Bone marrow (tissue), 2 donors: ENCODE measurements around the gene SZT2.
"Not testable (repeated sequence)": the region's sequence is repeated elsewhere in the genome, so short reads cannot be mapped to it uniquely, and the experiment has no call there.

ENCODE experiments used
- DNase-seq, 2 donors: peaks; one replicate each; lab custom pipeline; 2025; lab: John Stamatoyannopoulos, UW

SZT2 gene

DNA sequence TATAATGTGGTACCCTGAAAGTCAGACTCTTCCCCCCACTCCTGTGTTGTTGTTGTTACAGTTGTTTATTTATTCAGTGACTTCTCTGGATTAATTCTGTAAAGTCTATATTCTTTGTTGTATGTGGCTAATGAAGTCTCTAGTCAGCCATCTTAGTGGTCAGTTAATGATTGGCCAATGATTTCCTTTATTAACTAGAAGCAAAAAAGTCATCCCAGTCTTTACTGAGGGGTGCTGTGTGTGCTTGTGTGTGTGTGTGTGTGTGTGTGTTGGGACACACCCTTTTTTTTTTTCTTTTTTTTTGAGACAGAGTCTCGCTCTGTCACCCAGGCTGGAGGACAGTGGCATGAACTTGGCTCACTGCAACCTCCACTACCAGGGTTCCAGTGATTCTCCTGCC lies 101.4 kb downstream of the SZT2 start:
- no peak for DNase-seq

DNA sequence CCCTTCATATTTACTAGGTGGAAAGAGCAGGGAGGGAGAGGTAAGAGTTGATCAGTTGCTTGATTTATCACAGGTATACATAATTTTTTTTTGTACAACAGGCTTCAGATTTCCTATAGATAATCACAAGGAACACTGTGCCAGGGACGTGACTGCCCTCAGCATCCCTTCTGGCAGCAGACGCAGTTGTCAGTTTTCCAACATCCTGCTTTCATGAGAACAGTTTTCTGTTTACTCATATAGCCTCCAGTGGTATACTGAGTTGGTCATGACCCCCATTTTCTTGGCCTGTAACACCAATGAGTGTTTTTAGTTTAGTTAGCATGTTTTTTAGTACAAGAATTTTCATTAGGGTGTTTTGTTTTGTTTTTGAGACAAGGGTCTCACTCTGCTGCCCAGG lies 103.1 kb downstream of the SZT2 start:
- DNase-seq: no peak

DNA sequence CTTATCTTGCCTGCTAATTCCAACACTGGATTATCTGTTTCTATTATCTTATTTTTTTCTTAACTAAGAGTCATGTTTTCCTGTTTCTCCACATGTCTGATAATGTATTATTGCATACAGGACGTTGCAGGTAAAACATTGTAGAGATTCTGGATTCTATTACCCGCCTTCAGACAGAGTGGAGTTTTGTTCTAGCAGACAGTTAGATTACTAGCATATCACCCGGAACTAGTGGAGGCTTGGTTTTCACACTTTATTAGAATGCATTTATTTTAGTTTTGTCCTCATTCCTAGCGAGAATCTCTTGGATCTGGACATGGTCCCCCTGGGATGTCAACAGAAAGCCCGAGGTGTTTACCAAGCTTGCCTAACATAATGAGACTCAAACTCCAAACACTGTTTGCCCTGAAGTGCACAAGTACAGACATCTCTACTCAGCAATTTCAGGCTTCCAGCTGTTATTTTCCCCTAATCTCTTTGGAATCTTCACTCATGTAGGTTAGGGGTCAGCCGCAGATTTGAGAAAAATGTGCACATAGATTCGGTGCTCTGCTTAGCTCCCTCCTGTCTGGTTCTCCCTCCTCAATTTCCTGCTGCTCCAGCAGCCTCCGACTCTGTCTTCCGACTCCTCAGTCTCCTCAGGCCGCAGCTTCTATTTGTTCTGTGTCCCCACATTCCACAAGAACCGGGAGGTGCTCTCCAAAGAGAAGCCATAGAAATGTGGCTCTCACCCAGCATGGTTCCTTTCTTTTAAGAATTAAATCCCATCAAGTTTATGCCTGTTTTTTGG lies 104.2 kb downstream of the SZT2 start:
- DNase-seq: no peak

DNA sequence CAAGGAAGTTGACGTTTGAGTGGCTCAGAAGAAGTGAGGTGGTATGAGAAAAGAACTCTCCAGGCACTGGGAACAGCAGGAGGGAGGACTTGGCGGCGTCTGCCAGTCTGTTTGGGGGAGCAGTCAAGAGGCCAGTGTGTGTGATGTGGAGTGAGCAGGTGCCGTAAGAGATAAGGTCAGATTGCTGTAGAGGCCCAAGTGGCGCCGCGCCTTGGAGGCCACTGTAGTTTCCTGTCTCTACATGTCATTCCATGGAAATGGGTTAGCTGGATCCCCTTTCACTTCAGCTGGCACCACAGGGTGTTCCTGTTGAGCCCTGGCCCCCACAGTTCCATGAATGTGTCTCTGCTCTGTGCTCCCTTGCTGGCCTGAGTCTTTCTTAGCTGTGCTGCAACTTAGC lies 105.5 kb downstream of the SZT2 start:
- DNase-seq: no peak

DNA sequence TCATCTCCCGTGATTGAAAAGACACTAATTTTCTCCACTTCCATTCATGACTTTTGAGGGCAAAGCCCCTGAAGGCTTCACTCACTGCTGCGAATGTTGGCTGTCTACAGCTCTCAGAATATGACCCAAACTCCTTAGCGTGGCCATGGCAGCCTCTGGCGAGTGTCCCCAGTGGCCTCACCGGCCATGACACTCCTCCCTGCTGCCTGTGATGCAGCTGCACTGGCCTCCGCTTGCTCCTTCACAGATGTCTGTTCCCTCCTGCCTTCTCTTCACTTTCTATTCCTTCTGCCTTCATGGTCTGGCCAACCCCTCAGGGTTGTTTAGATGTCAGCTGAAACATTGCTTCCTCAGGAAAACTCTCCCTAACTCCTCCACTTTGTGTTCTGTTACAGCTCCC lies 110.2 kb downstream of the SZT2 start:
- no peak for DNase-seq

DNA sequence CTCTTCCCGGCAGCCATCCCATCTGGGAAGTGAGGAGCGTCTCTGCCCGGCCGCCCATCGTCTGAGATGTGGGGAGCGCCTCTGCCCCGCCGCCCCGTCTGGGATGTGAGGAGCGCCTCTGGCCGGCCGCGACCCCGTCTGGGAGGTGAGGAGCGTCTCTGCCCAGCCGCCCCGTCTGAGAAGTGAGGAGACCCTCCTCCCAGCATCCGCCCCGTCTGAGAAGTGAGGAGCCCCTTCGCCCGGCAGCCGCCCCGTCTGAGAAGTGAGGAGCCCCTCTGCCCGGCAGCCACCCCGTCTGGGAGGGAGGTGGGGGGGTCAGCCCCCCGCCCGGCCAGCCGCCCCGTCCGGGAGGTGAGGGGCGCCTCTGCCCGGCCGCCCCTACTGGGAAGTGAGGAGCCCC lies 112.1 kb downstream of the SZT2 start:
- DNase-seq: not testable (repeated sequence)

DNA sequence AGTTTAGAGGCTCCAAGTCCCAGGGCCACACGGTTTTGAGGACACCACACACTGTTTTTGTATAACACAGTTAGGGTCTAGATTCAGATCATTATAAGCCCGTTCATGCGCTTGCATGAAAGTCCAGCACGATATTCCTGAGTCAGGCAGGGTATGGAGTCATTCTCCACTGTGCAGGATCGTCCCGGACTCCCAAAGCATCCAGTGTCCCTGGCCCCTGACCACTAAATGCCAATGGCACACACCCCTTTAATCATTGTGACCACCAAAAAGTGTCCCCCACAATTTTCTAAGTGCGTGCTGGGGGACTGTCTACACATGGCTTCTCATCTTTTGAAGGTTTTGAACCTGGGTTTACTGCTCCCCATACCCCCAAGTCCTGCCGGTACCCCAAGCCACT lies 113.8 kb downstream of the SZT2 start:
- DNase-seq: no peak
